ENCODE measurements around the gene CRACR2A.

Gene CRACR2A

GRCh38 chr12:3751151-3752095 lies 1.5 kb downstream of the CRACR2A start:
- ATAC-seq: no peak

DNA sequence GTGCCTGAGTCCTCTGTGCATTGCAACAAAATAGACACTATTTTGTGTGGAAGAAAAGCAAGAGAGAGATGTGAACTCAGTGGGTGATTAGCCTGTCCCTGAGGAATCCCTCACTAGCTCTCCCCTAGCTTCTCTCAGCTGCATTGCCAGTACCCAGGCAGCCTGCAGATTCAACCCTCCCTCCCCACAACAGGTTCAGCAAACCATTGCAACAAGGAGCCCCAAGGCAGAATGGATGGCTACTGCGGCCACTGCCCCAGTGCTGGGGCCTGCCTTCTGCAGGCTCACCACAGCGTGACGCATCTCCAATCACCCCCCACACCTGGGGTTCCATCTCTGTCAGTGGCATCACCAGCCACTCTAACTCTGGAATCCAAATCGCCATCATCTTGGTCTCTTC lies 2.3 kb downstream of the CRACR2A start:
- no peak for ATAC-seq

- ATAC-seq: no peak
These were observed 4.3 kb downstream of the CRACR2A start for GRCh38 chr12:3748620-3749019.

GRCh38 chr12:3747976-3748619 lies 4.8 kb downstream of the CRACR2A start:
- no peak for ATAC-seq

GRCh38 chr12:3747543-3747942 lies 5.4 kb downstream of the CRACR2A start:
- ATAC-seq: no peak

GRCh38 chr12:3746758-3747157 lies 6.2 kb downstream of the CRACR2A start:
- ATAC-seq: no peak

- ATAC-seq: no peak
These were observed 7.8 kb downstream of the CRACR2A start for GRCh38 chr12:3745152-3745551.

DNA sequence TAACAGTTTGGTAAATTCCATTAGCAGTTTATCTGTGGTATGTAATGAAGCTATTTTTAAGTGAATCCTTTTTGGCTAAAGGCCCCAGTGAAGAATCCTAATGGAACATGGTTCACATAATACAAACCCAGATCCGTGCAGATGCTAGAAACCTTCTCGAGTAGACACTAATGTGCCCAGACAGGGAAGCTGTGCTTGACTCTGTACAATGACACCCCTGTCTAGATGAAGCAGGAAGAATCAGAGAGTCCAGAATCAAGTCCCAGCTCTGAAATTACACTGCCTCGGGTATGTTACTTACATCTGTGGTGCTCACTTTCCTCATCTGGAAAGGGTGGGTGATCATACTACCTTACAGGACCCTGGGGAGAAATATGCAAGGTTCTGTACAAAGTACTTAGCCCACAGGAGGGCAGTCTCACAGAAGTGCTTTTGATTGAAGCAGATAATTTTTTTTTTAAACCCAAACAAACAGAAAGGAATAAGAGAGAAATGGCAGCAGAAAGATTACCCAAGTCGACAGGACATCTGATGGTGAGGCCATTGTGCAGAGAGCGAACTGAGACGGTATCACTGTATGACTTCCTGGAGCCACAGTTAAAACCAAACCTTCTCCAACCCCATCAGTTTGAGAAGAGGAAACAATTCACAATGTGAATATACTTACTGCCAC lies 8.5 kb downstream of the CRACR2A start:
- ATAC-seq: no peak

DNA sequence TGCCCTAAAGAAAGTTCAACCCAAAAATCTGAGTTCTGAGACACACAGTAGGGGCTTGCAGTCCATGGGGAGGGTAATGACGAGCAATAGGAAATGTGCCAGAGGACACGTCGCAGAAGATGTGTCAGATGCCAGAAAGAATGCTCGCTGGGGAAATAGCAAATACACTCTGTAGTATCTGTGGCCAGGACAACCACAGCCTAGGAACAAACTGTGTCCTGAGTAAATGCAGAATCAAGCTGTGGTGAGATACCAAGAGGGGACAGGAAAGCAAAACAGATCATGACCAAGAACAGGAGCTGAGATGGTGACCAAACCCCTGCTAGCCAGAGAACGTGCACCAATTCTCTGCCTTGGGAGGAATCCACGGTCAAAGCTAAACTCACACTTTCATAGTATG lies 9.1 kb downstream of the CRACR2A start:
- ATAC-seq: peak in 1 of 2 donors; percentile 67

- ATAC-seq: no peak
These were observed 10.8 kb downstream of the CRACR2A start for GRCh38 chr12:3741882-3742672.

DNA sequence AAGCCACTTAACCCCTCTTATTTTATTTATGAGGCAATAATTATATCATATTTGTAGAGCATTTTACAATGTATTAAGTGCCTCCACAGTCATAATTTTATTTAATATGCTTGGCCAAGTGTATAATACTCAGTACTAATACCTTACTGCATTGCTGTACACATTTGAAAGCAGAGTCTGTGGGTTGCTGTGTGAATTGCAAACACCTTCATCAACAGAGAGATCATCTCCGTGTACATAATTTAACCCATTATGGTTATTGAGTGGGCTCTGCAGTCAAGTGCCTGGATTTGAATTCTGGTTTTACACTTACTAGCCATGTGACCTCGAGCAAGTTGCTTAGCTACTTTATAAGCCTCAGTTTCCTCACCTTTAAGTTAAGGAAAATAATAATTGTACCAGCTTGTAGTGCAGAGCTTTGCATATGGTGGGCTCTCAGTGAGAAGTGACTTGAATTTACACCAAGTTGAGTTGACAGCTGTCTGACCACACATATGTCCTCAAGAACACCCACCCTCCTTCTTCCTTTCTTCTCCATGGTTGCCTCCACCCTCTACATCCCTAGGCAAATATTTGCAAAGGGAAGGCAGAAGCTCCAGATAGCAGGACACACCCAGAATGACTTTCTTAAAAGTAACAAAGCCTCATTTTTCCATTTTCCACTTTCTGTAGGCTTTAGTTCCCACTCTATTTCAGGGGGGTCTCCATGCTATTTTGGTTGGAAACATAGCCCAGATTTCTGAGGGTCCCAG lies 12.3 kb downstream of the CRACR2A start:
- ATAC-seq: no peak

GRCh38 chr12:3735432-3735831 lies 17.5 kb downstream of the CRACR2A start:
- no peak for ATAC-seq

- no peak for ATAC-seq
These were observed 20.0 kb downstream of the CRACR2A start for GRCh38 chr12:3732901-3733300.

- no peak for ATAC-seq
These were observed 22.8 kb downstream of the CRACR2A start for GRCh38 chr12:3730111-3730510.

GRCh38 chr12:3728686-3729085 lies 24.2 kb downstream of the CRACR2A start:
- ATAC-seq: no peak

GRCh38 chr12:3727877-3728632 lies 24.9 kb downstream of the CRACR2A start:
- ATAC-seq: peak in 1 of 2 donors; percentile 59

DNA sequence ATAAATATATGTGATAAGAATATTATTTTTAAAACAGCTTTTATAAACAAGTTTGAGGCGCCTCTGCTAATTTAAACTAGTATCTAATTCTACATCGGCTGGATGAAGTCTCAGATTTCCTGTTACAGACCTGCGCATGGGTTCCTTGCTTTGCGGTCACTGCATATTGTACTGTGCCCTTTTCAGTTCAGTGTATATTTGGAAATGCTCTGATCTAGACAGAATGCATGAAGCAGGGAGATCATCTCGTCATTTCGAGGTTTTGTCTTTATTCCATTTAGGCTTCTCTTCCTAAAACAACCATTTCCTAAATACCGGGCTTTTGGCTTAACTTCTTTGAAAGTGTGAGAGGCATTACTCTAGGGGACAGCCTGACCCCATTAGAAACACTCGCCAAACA lies 25.6 kb downstream of the CRACR2A start:
- ATAC-seq: no peak

GRCh38 chr12:3726456-3726855 lies 26.5 kb downstream of the CRACR2A start:
- no peak for ATAC-seq

GRCh38 chr12:3725388-3726115 lies 27.4 kb downstream of the CRACR2A start:
- ATAC-seq: no peak

Measured in activated CD4-positive, CD25-positive, alpha-beta regulatory T cell treated with anti-CD3 and anti-CD28 coated beads, Interleukin-2, amount 50 U/mL, for 24 hours (primary cell).